Uterine smooth muscle cell (primary cell): ENCODE measurements around the gene NUPR2. TPM values are rescaled to one million over a fixed set of nuclear protein-coding genes. Genes with fewer than 3 reads are reported as not detected.

Experiments
- total RNA-seq: library from RNA; depleted of rRNA; stranded (reverse); fragments of >200 nt; gene quantifications from 2 replicates; pipeline ENCODE4 v1.2.3, GENCODE V29; 2014

NUPR2 gene
- not detected in 2 replicates for total RNA-seq

GRCh38 chr7:56115852-56116538 is at the start of gene NUPR2:
Gene NUPR2, minus strand, starts transcription at chr7:56116417. Its CDS starts 103 bp downstream, at chr7:56116314.

GRCh38 chr7:56106108-56107073 is 9.8 kb downstream of the NUPR2 start, which contains the start of gene CHCHD2:
Gene CHCHD2, minus strand, starts transcription at chr7:56106476. Its CDS starts 63 bp downstream, at chr7:56106413.

GRCh38 chr7:56092789-56093531 is 23.3 kb downstream of the NUPR2 start, which contains the start of gene PHKG1:
Gene PHKG1, minus strand, starts transcription at chr7:56092952. Its CDS starts 4,011 bp downstream, at chr7:56088941.

Other genes starting within 250 kb of the NUPR2 start
- gene ZNF713, start 229.0 kb downstream of the NUPR2 start, total RNA-seq = 1.4 and 2.1 TPM in 2 replicates
- gene MRPS17, start 164.5 kb downstream of the NUPR2 start, total RNA-seq = 11.2 and 13.9 TPM in 2 replicates
- 43.6 and 49.0 TPM in 2 replicates for gene NIPSNAP2, start 151.8 kb downstream of the NUPR2 start, total RNA-seq
- gene PSPH, start 65.0 kb downstream of the NUPR2 start, total RNA-seq = 108 and 180 TPM in 2 replicates
- gene CCT6A, start 64.7 kb downstream of the NUPR2 start, total RNA-seq = 237 and 339 TPM in 2 replicates
- 194 and 245 TPM in 2 replicates for gene SUMF2, start 52.1 kb downstream of the NUPR2 start, total RNA-seq
- gene PHKG1, start 23.5 kb downstream of the NUPR2 start, total RNA-seq = 0.62 and 0.66 TPM in 2 replicates
- gene CHCHD2, start 9.9 kb downstream of the NUPR2 start, total RNA-seq = 535 and 580 TPM in 2 replicates